Subcutaneous abdominal adipose tissue (tissue), 5 donors: ENCODE measurements around the gene FAM8A1.

Experiments used
- H3K27ac ChIP-seq: one replicate; pipeline ENCODE4 v1.7.0; 2013; ENCODE audit warnings: low read depth, mild to moderate bottlenecking, inconsistent platforms, low read length, moderate library complexity
- H3K27me3 ChIP-seq, 5 donors: one replicate each; pipeline ENCODE4 v1.7.0; 2013; ENCODE audit warnings: low read length in 5 of 5, inconsistent platforms in 1 of 5; ENCODE audit not compliant: control insufficient read depth in 5 of 5, insufficient read depth in 4 of 5
- H3K36me3 ChIP-seq, 5 donors: one replicate each; pipeline ENCODE4 v1.7.0; 2013; ENCODE audit warnings: low read length in 5 of 5; ENCODE audit not compliant: control insufficient read depth in 5 of 5, insufficient read depth in 5 of 5
- H3K4me1 ChIP-seq, 5 donors: one replicate each; pipeline ENCODE4 v1.7.0; 2013; ENCODE audit warnings: low read length in 5 of 5, mild to moderate bottlenecking in 3 of 5, moderate library complexity in 1 of 5; ENCODE audit not compliant: control insufficient read depth in 5 of 5, insufficient read depth in 5 of 5
- H3K4me3 ChIP-seq, 5 donors: one replicate each; pipeline ENCODE4 v1.7.0; 2013; ENCODE audit warnings: low read length in 5 of 5, low read depth in 1 of 5
- H3K9ac ChIP-seq, 5 donors: one replicate each; pipeline ENCODE4 v1.7.0; 2013; ENCODE audit warnings: low read length in 5 of 5, mild to moderate bottlenecking in 4 of 5, moderate library complexity in 3 of 5
- H3K9me3 ChIP-seq, 5 donors: one replicate each; pipeline ENCODE4 v1.7.0; 2013; ENCODE audit warnings: low read length in 5 of 5; ENCODE audit not compliant: control insufficient read depth in 5 of 5
- donor health status: healthy.
- donor health status: healthy.
- donor health status: healthy.
- donor health status: healthy.
- donor health status: healthy.

The FAM8A1 gene

DNA sequence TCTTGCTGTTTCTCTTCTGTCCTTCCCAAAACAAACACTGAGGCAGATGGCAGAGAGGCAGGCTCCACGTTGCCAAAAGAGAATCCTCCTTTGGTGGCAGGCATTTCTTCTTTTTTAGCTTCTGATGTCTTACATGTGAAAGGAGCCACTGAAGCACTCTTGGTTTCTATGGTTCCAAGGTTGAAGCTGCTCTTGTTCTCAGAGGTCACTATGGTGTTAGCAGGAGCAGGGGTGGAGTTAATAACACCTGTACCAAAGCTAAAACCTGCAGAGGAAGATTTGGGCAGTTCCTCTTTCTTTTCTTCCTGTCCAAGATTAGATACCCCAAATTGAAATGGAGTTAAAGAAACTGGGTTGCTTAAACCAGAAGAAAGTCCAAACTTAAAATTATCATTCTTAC, 28.8 kb downstream of the FAM8A1 start:
- no peak overlapping the region for H3K4me3 ChIP-seq
- no peaks in the 10 kb centered on the region for H3K27me3 ChIP-seq
- peaks cover 39 to 76% (median 53%) of the 10 kb centered on the region in 5 donors for H3K36me3 ChIP-seq
- H3K27ac ChIP-seq = no peak overlapping the region
- no peaks in the 10 kb centered on the region for H3K9me3 ChIP-seq
- no peak overlapping the region for H3K9ac ChIP-seq
- peaks cover 0 to 5% (median 0%) of the 10 kb centered on the region in 5 donors for H3K4me1 ChIP-seq

DNA sequence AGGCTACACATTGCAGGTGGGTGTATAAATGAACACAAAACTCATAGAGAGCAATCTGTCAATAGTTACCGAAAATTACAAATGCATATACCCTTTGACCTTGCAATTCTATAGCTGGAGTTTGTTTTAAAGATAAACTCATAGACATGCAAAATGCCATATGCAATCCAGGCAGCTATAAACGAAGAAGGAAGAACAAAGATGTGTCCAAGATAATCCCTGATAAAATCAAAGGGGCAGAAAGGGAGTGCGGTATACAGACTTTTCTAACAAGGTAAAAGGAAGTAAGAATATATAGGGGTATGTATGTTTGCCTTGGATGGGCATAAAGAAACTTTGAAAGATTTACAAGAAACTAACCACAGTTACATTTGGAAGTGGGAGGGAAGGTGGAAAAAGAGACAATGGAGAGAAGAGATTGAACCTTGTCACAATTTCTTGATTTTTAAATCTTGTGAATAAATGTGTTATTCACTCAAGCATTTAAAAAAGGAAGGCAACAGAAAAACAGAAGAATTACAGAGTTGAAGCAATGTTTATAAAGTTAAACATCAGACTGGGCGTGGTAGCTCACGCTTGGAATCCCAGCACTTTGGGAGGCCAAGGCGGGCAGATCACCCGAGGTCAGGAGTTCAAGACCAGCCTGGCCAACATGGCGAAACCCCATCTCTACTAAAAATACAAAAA, 29.9 kb downstream of the FAM8A1 start:
- Histone ChIP-seq H3K4me3 (no peak overlapping the region), H3K27ac (no peak overlapping the region), H3K4me1 (peaks cover 0 to 5% (median 0%) of the 10 kb centered on the region in 5 donors), H3K9me3 (no peaks in the 10 kb centered on the region), H3K9ac (no peak overlapping the region), H3K36me3 (peaks cover 34 to 66% (median 49%) of the 10 kb centered on the region in 5 donors), H3K27me3 (no peaks in the 10 kb centered on the region)

GRCh38 chr6:17630511-17631073, 30.5 kb downstream of the FAM8A1 start:
- H3K4me3 ChIP-seq = no peak overlapping the region
- peaks cover 32 to 63% (median 47%) of the 10 kb centered on the region in 5 donors for H3K36me3 ChIP-seq
- peaks cover 0 to 5% (median 0%) of the 10 kb centered on the region in 5 donors for H3K4me1 ChIP-seq
- H3K27ac ChIP-seq = no peak overlapping the region
- no peaks in the 10 kb centered on the region for H3K9me3 ChIP-seq
- no peak overlapping the region for H3K9ac ChIP-seq
- no peaks in the 10 kb centered on the region for H3K27me3 ChIP-seq

- Histone ChIP-seq H3K27me3 (no peaks in the 10 kb centered on the region), H3K9ac (no peak overlapping the region), H3K9me3 (no peaks in the 10 kb centered on the region), H3K27ac (no peak overlapping the region), H3K36me3 (peaks cover 31 to 63% (median 44%) of the 10 kb centered on the region in 5 donors), H3K4me1 (peaks cover 0 to 11% (median 1%) of the 10 kb centered on the region in 5 donors), H3K4me3 (no peak overlapping the region)
Measured at GRCh38 chr6:17632934-17633333, 32.8 kb downstream of the FAM8A1 start.

GRCh38 chr6:17633465-17634188, 33.5 kb downstream of the FAM8A1 start:
- Histone ChIP-seq H3K9ac (no peak overlapping the region), H3K4me1 (peaks cover 0 to 18% (median 6%) of the 10 kb centered on the region in 5 donors), H3K4me3 (no peak overlapping the region), H3K27me3 (no peaks in the 10 kb centered on the region), H3K9me3 (no peaks in the 10 kb centered on the region), H3K27ac (no peak overlapping the region), H3K36me3 (peaks cover 29 to 58% (median 38%) of the 10 kb centered on the region in 5 donors)

- Histone ChIP-seq H3K27me3 (no peaks in the 10 kb centered on the region), H3K9me3 (no peaks in the 10 kb centered on the region), H3K9ac (no peak overlapping the region), H3K4me3 (no peak overlapping the region), H3K4me1 (peaks cover 0 to 19% (median 6%) of the 10 kb centered on the region in 5 donors), H3K27ac (no peak overlapping the region), H3K36me3 (peaks cover 25 to 55% (median 30%) of the 10 kb centered on the region in 5 donors)
Measured at GRCh38 chr6:17635568-17635967, 35.5 kb downstream of the FAM8A1 start.

- no peaks in the 10 kb centered on the region for H3K27me3 ChIP-seq
Measured at GRCh38 chr6:17638212-17638715, 38.2 kb downstream of the FAM8A1 start.

GRCh38 chr6:17640477-17640917, 40.4 kb downstream of the FAM8A1 start:
- H3K36me3 ChIP-seq = peaks cover 39 to 72% (median 43%) of the 10 kb centered on the region in 5 donors

More at GRCh38 chr6:17638212-17638715, 38.2 kb downstream of the FAM8A1 start:
- H3K9ac ChIP-seq = no peak overlapping the region
- H3K4me3 ChIP-seq = no peak overlapping the region
- H3K36me3 ChIP-seq = peaks cover 28 to 57% (median 31%) of the 10 kb centered on the region in 5 donors
- H3K27ac ChIP-seq = peak overlapping the region; percentile 38
- H3K4me1 ChIP-seq = peaks cover 0 to 14% (median 6%) of the 10 kb centered on the region in 5 donors
- no peaks in the 10 kb centered on the region for H3K9me3 ChIP-seq

GRCh38 chr6:17648745-17649144, 48.6 kb downstream of the FAM8A1 start:
- Histone ChIP-seq H3K36me3 (peaks cover 35 to 72% (median 53%) of the 10 kb centered on the region in 5 donors), H3K27me3 (no peaks in the 10 kb centered on the region), H3K9ac (no peak overlapping the region), H3K4me3 (no peak overlapping the region), H3K9me3 (no peaks in the 10 kb centered on the region), H3K4me1 (no peaks in the 10 kb centered on the region), H3K27ac (no peak overlapping the region)

More at GRCh38 chr6:17640477-17640917, 40.4 kb downstream of the FAM8A1 start:
- H3K9ac ChIP-seq = no peak overlapping the region
- H3K27me3 ChIP-seq = no peaks in the 10 kb centered on the region
- no peaks in the 10 kb centered on the region for H3K9me3 ChIP-seq
- peaks cover 0 to 14% (median 6%) of the 10 kb centered on the region in 5 donors for H3K4me1 ChIP-seq
- H3K27ac ChIP-seq = no peak overlapping the region
- no peak overlapping the region for H3K4me3 ChIP-seq
